Cardiac fibroblast (primary cell): ENCODE results near the gene MAFG.

Experiments used
- DNase-seq, 2 donors: peaks; one replicate each; pipeline versions ENCODE4 v3.0.0 to v3.0.0-alpha.2; 2010; ENCODE audit warnings: low read depth in 2 of 2
- H3K4me3 ChIP-seq, 2 donors: replicated peaks in 1 of 2; 1 replicate in 1 of 2; 2 replicates in 1 of 2; pipeline ENCODE4 v1.5.1; 2011; ENCODE audit warnings: low read depth in 2 of 2, low read length in 2 of 2, mild to moderate bottlenecking in 2 of 2, moderate library complexity in 1 of 2
- TF ChIP-seq, protein P1 (sequence below): IDR thresholded peaks from one replicate; pipeline ENCODE4 v1.5.1; 2011; ENCODE audit warnings: low read depth, mild to moderate bottlenecking, low read length, inconsistent platforms

MAFG gene

DNA sequence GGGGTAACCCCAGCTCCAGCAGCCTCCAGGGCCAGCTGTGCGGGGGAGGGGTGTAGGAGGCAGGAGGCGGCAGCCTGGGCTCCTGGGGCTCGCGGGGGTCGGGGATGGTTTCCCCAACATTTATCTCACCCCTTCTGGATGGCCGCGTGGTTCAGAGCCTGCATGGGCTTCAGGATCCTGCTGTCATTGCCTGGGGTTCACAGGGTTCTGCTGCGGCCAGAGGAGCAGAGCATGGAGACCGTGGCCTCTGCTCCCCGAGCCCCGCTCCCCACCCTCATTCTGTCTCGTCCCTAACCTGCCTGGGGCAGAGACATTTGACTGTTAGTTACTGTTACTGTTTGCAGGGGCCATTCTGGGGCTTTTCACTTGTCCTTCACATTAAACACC is 14.6 kb upstream of the MAFG start:
- no peak for DNase-seq
- TF ChIP-seq, protein P1, sequence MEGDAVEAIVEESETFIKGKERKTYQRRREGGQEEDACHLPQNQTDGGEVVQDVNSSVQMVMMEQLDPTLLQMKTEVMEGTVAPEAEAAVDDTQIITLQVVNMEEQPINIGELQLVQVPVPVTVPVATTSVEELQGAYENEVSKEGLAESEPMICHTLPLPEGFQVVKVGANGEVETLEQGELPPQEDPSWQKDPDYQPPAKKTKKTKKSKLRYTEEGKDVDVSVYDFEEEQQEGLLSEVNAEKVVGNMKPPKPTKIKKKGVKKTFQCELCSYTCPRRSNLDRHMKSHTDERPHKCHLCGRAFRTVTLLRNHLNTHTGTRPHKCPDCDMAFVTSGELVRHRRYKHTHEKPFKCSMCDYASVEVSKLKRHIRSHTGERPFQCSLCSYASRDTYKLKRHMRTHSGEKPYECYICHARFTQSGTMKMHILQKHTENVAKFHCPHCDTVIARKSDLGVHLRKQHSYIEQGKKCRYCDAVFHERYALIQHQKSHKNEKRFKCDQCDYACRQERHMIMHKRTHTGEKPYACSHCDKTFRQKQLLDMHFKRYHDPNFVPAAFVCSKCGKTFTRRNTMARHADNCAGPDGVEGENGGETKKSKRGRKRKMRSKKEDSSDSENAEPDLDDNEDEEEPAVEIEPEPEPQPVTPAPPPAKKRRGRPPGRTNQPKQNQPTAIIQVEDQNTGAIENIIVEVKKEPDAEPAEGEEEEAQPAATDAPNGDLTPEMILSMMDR, result no peak
- no peak overlapping the region for H3K4me3 ChIP-seq

DNA sequence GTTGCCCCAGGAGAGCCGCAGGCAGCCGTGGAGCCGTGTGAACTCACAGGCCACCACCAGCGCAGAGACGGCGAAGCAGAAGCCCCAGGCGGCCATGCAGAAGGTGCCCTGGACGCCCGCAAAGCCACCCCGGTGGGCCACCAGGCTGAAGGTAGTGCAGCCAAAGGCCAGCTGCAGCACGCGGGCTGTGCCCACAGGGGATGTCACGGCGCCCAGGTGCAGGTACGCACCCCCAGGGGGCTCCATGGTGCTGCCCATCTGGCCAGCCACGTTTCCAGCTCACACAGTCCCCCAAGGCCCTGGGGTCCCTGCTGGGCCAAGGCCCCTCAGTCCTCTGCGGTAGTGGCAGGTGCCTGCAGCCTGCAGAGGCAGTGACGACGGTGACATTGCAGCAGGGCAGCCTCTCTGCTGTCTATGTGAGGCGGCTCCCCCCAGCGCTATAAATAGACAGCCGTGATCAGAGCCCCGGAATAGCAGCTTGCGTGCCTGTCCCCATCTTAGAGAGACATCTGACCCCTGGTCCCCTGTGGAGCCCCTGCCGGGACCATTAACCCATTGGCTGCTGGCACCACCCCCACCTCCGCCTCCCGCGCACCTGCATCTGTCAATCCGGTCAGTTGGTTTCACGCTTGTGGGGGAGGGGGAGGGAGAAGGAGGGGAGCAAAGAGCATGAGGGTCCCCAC is 14.1 kb upstream of the MAFG start:
- no peak overlapping the region for H3K4me3 ChIP-seq
- DNase-seq, result no peak
- TF ChIP-seq, protein P1, result no peak

DNA sequence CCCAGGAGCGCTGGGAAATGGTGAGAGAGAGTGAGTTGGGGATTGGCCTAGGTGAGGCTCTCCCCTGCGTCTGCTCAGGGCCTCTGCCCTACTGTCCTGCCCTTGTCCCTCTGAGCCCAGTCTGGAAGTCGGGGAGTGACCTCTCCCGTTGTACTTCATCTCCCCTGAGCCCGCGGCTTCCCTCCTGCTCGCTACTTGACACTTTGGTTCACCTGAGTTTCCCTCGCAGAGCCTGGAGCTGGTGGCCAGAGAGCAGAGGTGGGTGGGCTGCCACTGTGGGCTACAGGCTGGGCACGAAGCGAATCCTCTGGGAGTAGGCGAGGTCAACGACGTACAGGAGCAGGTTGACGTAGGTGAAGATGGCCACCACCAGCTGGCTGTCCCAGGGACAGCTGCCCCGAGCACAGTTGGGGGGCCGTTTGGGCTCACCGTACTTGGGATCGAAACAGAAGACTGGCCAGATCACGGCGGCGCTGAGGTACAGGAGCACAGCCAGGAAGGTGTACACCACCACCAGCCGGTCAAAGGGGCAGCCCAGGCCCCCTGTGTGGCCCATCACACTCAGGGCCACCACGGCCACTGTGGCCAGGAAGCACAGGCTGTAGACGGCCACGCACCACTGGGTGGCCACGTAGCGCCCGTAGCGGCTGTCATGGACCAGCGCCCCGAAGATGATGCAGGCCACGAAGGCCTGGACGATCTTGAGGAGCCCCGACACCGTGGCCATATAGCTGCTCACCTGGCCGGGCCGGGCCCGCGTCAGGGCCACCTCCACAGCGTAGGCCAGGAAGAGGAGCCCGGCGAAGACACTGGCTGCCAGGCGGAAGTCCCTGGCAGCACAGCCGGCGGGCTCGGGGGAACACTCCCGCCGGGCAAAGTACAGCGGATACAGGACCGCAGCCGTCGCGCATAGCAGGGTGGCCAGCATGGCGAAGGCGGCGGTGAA is 13.3 kb upstream of the MAFG start:
- H3K4me3 ChIP-seq, result no peak overlapping the region
- DNase-seq, result no peak
- TF ChIP-seq, protein P1, result no peak

DNA sequence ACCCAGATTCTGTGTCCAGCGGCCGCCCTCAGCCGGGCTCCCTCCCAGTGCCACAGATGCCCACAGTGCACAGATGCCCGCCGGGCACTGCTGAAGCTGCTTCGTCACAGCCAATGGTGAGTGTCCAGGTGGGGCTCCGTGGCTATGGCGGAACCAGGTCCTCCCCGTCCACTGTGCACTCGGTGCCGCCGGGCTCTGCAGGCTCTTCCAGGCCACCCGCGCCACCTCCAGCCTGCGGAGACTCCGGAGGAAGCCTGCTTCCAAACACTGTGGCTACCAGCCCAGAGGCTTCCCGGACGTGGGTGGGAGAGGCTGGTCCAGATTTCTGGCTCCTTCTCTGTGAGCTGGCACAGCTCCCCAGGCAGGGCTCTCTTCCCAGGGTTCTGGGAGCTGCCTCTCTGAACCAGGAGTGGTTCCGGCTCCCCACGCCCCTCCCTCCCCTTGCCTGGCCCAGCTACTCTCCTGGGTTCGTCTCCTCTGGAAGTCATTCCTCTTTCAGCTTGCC is 12.4 kb upstream of the MAFG start:
- DNase-seq, result peak in 1 of 2 donors; percentile 79
- no peak overlapping the region for H3K4me3 ChIP-seq
- TF ChIP-seq, protein P1, result no peak

DNA sequence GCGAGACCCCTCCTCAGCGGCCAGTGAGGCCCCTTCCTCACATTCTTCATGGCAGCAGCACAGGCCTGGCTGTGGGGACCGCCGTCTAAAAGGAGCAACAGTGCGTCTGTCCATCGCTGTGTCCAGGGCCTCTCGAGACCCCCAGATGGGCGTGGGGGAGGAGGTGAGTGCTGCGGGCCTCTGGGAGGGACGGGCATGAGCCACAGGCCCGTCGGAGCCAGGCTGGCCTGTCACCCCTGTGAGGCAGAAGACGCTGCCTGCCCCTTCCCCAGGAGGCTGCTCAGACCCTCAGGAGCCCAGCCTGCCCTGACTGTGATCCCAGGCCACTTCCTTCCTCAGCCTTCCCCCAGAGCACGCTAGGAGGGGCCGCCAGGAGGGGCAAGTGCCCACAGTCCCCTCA is 11.7 kb upstream of the MAFG start:
- TF ChIP-seq, protein P1, result no peak
- no peak overlapping the region for H3K4me3 ChIP-seq
- no peak for DNase-seq

DNA sequence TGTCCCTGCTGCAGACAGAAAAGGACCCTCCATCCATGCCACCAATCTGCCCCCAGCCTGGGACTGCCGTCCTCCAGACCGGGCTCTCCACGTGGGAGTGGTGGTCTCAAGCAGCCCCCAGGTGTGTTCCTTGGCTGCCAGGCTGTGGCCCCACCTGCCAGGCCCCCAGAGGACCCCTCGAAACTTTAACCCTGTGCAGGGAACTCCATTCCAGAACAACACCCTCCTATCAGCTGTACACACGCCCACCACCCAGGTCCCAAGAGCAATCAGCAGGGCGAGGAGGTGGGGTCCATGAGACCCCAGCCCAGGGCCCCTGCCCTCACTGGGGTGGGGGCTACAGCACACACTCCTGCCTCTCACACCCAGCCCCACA is 8.2 kb upstream of the MAFG start:
- peak overlapping the region in 1 of 2 donors; percentile 27 for H3K4me3 ChIP-seq
- no peak for DNase-seq
- TF ChIP-seq, protein P1, result no peak
